Prostate gland (tissue), 2 donors: ENCODE measurements around the gene MT1E. TPM values are rescaled to one million over a fixed set of nuclear protein-coding genes. Genes with fewer than 3 reads are reported as not detected.

Experiments used
- DNase-seq: peaks from one replicate; pipeline ENCODE4 v3.0.0-alpha.2; 2019; ENCODE audit warnings: low spot score
- H3K27ac ChIP-seq, 2 donors: fragments of 200-600 bp; sonication (generic); 2 replicates each; pipeline ENCODE4 v1.5.1; 2017 to 2019
- H3K27me3 ChIP-seq: fragments of 200-600 bp; sonication (generic); replicated peaks from 2 replicates; pipeline ENCODE4 v1.5.1; 2019; ENCODE audit not compliant: insufficient read depth
- H3K36me3 ChIP-seq, 2 donors: fragments of 200-600 bp; sonication (generic); 1 replicate in 1 of 2; 2 replicates in 1 of 2; pipeline versions ENCODE4 v1.5.1 to v1.8.1; 2017 to 2019
- H3K4me1 ChIP-seq: fragments of 200-600 bp; sonication (generic); replicated peaks from 2 replicates; pipeline ENCODE4 v1.5.1; 2019
- H3K4me3 ChIP-seq, 2 donors: fragments of 200-600 bp; sonication (generic); 2 replicates each; pipeline ENCODE4 v1.5.1; 2017 to 2019
- H3K9me3 ChIP-seq: fragments of 200-600 bp; sonication (generic); 2 replicates; pipeline ENCODE4 v1.5.1; 2017
- CTCF ChIP-seq, 4 experiments: fragments of 200-600 bp in 2 of 4; fragments of 450-650 bp in 2 of 4; sonication (generic) in 2 of 4; IDR thresholded peaks; 1 replicate in 3 of 4; 2 replicates in 1 of 4; pipeline ENCODE4 v1.5.1; 2016 to 2019; ENCODE audit warnings: antibody characterized with exemption in 4 of 4, mild to moderate bottlenecking in 2 of 4, moderate library complexity in 2 of 4
- POLR2A ChIP-seq: fragments of 450-650 bp; IDR thresholded peaks from one replicate; pipeline ENCODE4 v1.6.1; 2016; ENCODE audit warnings: antibody characterized with exemption, mild to moderate bottlenecking
- POLR2AphosphoS5 ChIP-seq: sonication (generic); formaldehyde crosslinking; IDR thresholded peaks from one replicate; pipeline ENCODE4 v1.6.1; 2017; ENCODE audit warnings: antibody characterized with exemption
- WGBS: methylation state at CpG from one replicate; pipeline ENCODE4 v1.1.5; 2018; 5-methylcytosine and 5-hydroxymethylcytosine counted together
- intact Hi-C: fragments of 100-400 bp; cut with DNase I; formaldehyde crosslinking; loops from one replicate; pipeline ENCODE4 v1.14.2; 2022
- total RNA-seq, 2 donors: library from RNA; depleted of rRNA; stranded (reverse); fragments of >200 nt; gene quantifications; one replicate each; pipeline ENCODE4 v1.1.0, GENCODE V29; 2016

The MT1E gene
- total RNA-seq, 2 donors from 2014 or later = 110 to 339 TPM

GRCh38 chr16:56634715-56635440 lies 9.3 kb downstream of the MT1E start:
- peaks cover 4% of the 10 kb centered on the region for H3K27me3 ChIP-seq
- 39% methylated on average over 47 of the region's 47 CpGs for WGBS
- H3K27ac ChIP-seq = no peak overlapping the region
- no peaks in the 10 kb centered on the region for H3K4me1 ChIP-seq
- DNase-seq = no peak
- no peak for TF ChIP-seq POLR2A
- TF ChIP-seq CTCF (IDR thresholded peaks at IDR 0.05) = no peak
- TF ChIP-seq POLR2AphosphoS5 = no peak
- H3K9me3 ChIP-seq = no peaks in the 10 kb centered on the region
- H3K36me3 ChIP-seq = no peaks in the 10 kb centered on the region
- H3K4me3 ChIP-seq = peak overlapping the region in 1 of 2 donors; percentile 4
- intact Hi-C loops = no loop called here

- Histone ChIP-seq H3K4me3 (peak overlapping the region in 1 of 2 donors; percentile 4), H3K4me1 (no peaks in the 10 kb centered on the region), H3K36me3 (no peaks in the 10 kb centered on the region), H3K27ac (no peak overlapping the region), H3K27me3 (peaks cover 4% of the 10 kb centered on the region), H3K9me3 (no peaks in the 10 kb centered on the region)
- intact Hi-C loops = no loop called here
- no peak for DNase-seq
- WGBS = 17% methylated on average over 39 of the region's 40 CpGs
- TF ChIP-seq POLR2A (no peak), CTCF (IDR thresholded peaks at IDR 0.05) (no peak), POLR2AphosphoS5 (no peak)
These were observed 9.9 kb downstream of the MT1E start for GRCh38 chr16:56635441-56635967.

- no peaks in the 10 kb centered on the region for H3K36me3 ChIP-seq
- DNase-seq = no peak
- no peak for TF ChIP-seq CTCF (IDR thresholded peaks at IDR 0.05)
- no peak for TF ChIP-seq POLR2A
- no peak for TF ChIP-seq POLR2AphosphoS5
- no peak overlapping the region for H3K27ac ChIP-seq
- H3K4me3 ChIP-seq = no peak overlapping the region
- no peaks in the 10 kb centered on the region for H3K4me1 ChIP-seq
- 74% methylated on average over 9 of the region's 9 CpGs for whole genome bisulfite sequencing
- H3K27me3 ChIP-seq = peaks cover 4% of the 10 kb centered on the region
- intact Hi-C loops = no loop called here
- H3K9me3 ChIP-seq = no peaks in the 10 kb centered on the region
These were observed 11.2 kb downstream of the MT1E start for GRCh38 chr16:56636616-56637413.

GRCh38 chr16:56637814-56638750 lies 12.5 kb downstream of the MT1E start, which contains the start of gene MT1A:
MT1A (plus strand) TSS chr16:56638666; CDS start chr16:56638739, 73 bp downstream.
- no peaks in the 10 kb centered on the region for H3K36me3 ChIP-seq
- H3K4me1 ChIP-seq = no peaks in the 10 kb centered on the region
- H3K4me3 ChIP-seq = peak within 1 kb of the TSS; percentile 12 to 30
- H3K27ac ChIP-seq = no peak within 1 kb of the TSS
- 15% methylated on average over 68 of the region's 68 CpGs for WGBS
- peaks cover 4% of the 10 kb centered on the region for H3K27me3 ChIP-seq
- no peaks in the 10 kb centered on the region for H3K9me3 ChIP-seq
- intact Hi-C loops = no loop called here
- TF ChIP-seq POLR2A (peak; percentile 28), CTCF (IDR thresholded peaks at IDR 0.05) (no peak), POLR2AphosphoS5 (peak; percentile 25)
- peak; percentile 30 for DNase-seq
